Trophoblast cell (in vitro differentiated cells and primary cell): ENCODE results near the gene BAX.

Experiments used
- DNase-seq, 2 donors: peaks; one replicate each; pipeline ENCODE4 v3.0.0-alpha.2; 2016
- H2AFZ ChIP-seq: 2 replicates; pipeline ENCODE4 v1.6.1; 2013; ENCODE audit warnings: low read length, moderate library complexity, mild to moderate bottlenecking; ENCODE audit not compliant: insufficient read depth, poor library complexity
- H2AK5ac ChIP-seq: 2 replicates; pipeline ENCODE4 v1.6.1; 2013; ENCODE audit warnings: mild to moderate bottlenecking, low read length
- H2BK120ac ChIP-seq: 2 replicates; pipeline ENCODE4 v1.6.1; 2013; ENCODE audit warnings: low read length, mild to moderate bottlenecking, moderate library complexity; ENCODE audit not compliant: insufficient read depth, poor library complexity
- H2BK12ac ChIP-seq: 2 replicates; pipeline ENCODE4 v1.6.1; 2013; ENCODE audit warnings: mild to moderate bottlenecking, low read length, moderate library complexity
- H2BK5ac ChIP-seq: 2 replicates; pipeline ENCODE4 v1.6.1; 2013; ENCODE audit warnings: low read length, low read depth, moderate library complexity, mild to moderate bottlenecking; ENCODE audit not compliant: poor library complexity
- H3K14ac ChIP-seq: 2 replicates; pipeline ENCODE4 v1.6.1; 2013; ENCODE audit warnings: mild to moderate bottlenecking, low read length
- H3K18ac ChIP-seq: 2 replicates; pipeline ENCODE4 v1.6.1; 2013; ENCODE audit warnings: mild to moderate bottlenecking, low read length
- H3K23ac ChIP-seq: 2 replicates; pipeline ENCODE4 v1.6.1; 2013; ENCODE audit warnings: low read length
- H3K27ac ChIP-seq: 2 replicates; pipeline ENCODE4 v1.5.1; 2013; ENCODE audit warnings: low read depth, mild to moderate bottlenecking, inconsistent platforms, low read length, moderate library complexity
- H3K27me3 ChIP-seq: 2 replicates; pipeline ENCODE4 v1.6.1; 2013; ENCODE audit warnings: inconsistent platforms, mild to moderate bottlenecking, low read length, moderate library complexity; ENCODE audit not compliant: insufficient read depth
- H3K36me3 ChIP-seq, 2 experiments: 1 replicate in 1 of 2; 2 replicates in 1 of 2; pipeline ENCODE4 v1.6.1; 2013; ENCODE audit warnings: low read length in 2 of 2, mild to moderate bottlenecking in 2 of 2, moderate library complexity in 1 of 2; ENCODE audit not compliant: insufficient read depth in 2 of 2, control insufficient read depth in 1 of 2
- H3K4ac ChIP-seq: 2 replicates; pipeline ENCODE4 v1.6.1; 2013; ENCODE audit warnings: low read depth, mild to moderate bottlenecking, low read length, moderate library complexity
- H3K4me1 ChIP-seq, 2 experiments: 1 replicate in 1 of 2; 2 replicates in 1 of 2; pipeline ENCODE4 v1.6.1; 2013; ENCODE audit warnings: low read length in 2 of 2, mild to moderate bottlenecking in 2 of 2, moderate library complexity in 1 of 2; ENCODE audit not compliant: insufficient read depth in 2 of 2, control insufficient read depth in 1 of 2
- H3K4me2 ChIP-seq: 2 replicates; pipeline ENCODE4 v1.6.1; 2013; ENCODE audit warnings: inconsistent platforms, mild to moderate bottlenecking, low read length, moderate library complexity
- H3K4me3 ChIP-seq: 2 replicates; pipeline ENCODE4 v1.5.1; 2013; ENCODE audit warnings: mild to moderate bottlenecking, low read depth, low read length, inconsistent platforms
- H3K79me1 ChIP-seq: one replicate; pipeline ENCODE4 v1.6.1; 2013; ENCODE audit warnings: low read length
- H3K79me2 ChIP-seq: 2 replicates; pipeline ENCODE4 v1.6.1; 2013; ENCODE audit warnings: low read length, mild to moderate bottlenecking; ENCODE audit not compliant: control insufficient read depth, insufficient read depth, poor library complexity
- H3K9ac ChIP-seq: 2 replicates; pipeline ENCODE4 v1.6.1; 2013; ENCODE audit warnings: mild to moderate bottlenecking, low read length
- H3K9me3 ChIP-seq: 2 replicates; pipeline ENCODE4 v1.6.1; 2013; ENCODE audit warnings: low read depth, mild to moderate bottlenecking, control low read depth, inconsistent platforms, low read length; ENCODE audit not compliant: insufficient read depth
- H4K12ac ChIP-seq: 2 replicates; pipeline ENCODE4 v1.6.1; 2013; ENCODE audit warnings: low read depth, mild to moderate bottlenecking, low read length, moderate library complexity
- H4K8ac ChIP-seq: 2 replicates; pipeline ENCODE4 v1.6.1; 2013; ENCODE audit warnings: low read depth, mild to moderate bottlenecking, low read length, moderate library complexity
- H4K91ac ChIP-seq: one replicate; pipeline ENCODE4 v1.6.1; 2013; ENCODE audit warnings: low read depth, mild to moderate bottlenecking, low read length, moderate library complexity
- WGBS: extraction: QIAGEN DNeasy Blood & Tissue Kit; methylation state at CpG from one replicate; pipeline ENCODE4 v1.1.7; 2013; ENCODE audit warnings: missing lambda C conversion rate; ENCODE audit not compliant: insufficient read length, insufficient coverage; ENCODE audit errors: extremely low coverage; 5-methylcytosine and 5-hydroxymethylcytosine counted together

The BAX gene

DNA sequence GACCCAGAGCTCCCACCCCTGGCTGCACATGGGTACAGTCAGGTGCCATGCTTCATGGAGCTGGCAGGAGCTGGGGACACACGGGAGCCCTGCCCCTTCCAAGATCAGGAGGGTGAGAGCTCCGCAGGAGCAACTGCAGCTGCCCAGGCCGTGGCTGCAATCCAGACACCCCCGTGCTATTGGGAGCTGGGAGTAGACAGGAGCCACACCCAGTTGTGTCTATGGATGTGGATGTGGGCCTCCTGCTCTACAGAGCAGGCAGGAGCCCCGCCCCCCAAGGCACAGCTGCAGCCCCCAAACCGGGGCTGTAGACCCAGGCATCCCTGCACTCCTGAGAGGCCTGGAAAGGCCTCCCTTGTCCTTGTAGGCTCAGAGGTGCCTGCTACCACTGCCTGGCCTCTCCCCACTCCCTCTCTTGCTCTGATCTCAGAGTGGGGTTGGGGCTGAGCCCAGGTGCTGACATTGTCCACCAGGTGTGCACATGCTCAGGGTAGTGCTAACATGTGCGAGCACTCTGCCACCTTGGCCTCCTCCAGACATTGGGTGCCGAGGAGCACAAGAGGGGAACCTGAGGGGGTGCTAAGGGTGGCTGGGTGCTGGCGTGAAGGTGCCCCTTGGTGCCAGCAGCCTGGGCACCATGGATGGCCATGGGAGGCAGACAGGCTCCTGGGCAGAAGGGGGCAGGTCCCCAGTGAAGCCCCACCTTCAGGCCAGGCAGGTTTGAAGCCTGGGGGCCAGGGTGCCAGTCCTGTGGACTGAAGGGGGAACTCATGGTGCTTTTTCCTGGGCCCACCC lies 8.0 kb upstream of the BAX start:
- H3K36me3 ChIP-seq, result no peaks in the 10 kb centered on the region
- H3K9me3 ChIP-seq, result peaks cover 4% of the 10 kb centered on the region
- DNase-seq, result no peak
- H4K91ac ChIP-seq, result no peak overlapping the region
- H3K4me1 ChIP-seq, result peaks cover 4% of the 10 kb centered on the region in 2 experiments
- no peak overlapping the region for H2BK120ac ChIP-seq
- no peak overlapping the region for H4K12ac ChIP-seq
- no peaks in the 10 kb centered on the region for H3K79me2 ChIP-seq
- H3K18ac ChIP-seq, result no peak overlapping the region
- H4K8ac ChIP-seq, result no peak overlapping the region
- H3K27me3 ChIP-seq, result no peaks in the 10 kb centered on the region
- no peak overlapping the region for H3K23ac ChIP-seq
- peak overlapping the region; percentile 16 for H2AK5ac ChIP-seq
- H2BK5ac ChIP-seq, result no peak overlapping the region
- no peak overlapping the region for H3K9ac ChIP-seq
- no peak overlapping the region for H3K4me3 ChIP-seq
- H2BK12ac ChIP-seq, result peak overlapping the region; percentile 14
- WGBS, result no CpG with 5 or more reads among the region's 9 CpGs
- no peak overlapping the region for H3K4me2 ChIP-seq
- H2AFZ ChIP-seq, result no peak overlapping the region
- no peaks in the 10 kb centered on the region for H3K79me1 ChIP-seq
- no peak overlapping the region for H3K14ac ChIP-seq
- H3K27ac ChIP-seq, result no peak overlapping the region
- no peak overlapping the region for H3K4ac ChIP-seq

DNA sequence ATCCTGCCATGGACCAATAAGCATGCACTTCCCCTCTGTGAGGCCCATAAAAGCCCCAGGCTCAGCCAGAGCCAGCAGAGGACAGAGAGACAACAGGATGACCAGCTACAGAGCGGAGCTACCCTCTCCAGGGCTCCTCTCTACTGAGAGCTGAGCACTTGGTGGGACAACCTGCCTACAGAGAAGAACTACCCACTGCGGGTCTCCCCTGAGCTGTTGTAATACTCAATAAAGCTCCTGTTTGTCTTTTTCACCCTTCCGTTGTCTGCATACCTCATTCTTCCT lies 7.5 kb upstream of the BAX start:
- no peak overlapping the region for H2BK12ac ChIP-seq
- H4K8ac ChIP-seq, result no peak overlapping the region
- no peaks in the 10 kb centered on the region for H3K79me1 ChIP-seq
- no peaks in the 10 kb centered on the region for H3K27me3 ChIP-seq
- no peak overlapping the region for H4K12ac ChIP-seq
- H4K91ac ChIP-seq, result no peak overlapping the region
- no peak overlapping the region for H3K27ac ChIP-seq
- H3K9ac ChIP-seq, result no peak overlapping the region
- H3K4me2 ChIP-seq, result no peak overlapping the region
- H2AK5ac ChIP-seq, result no peak overlapping the region
- H2BK5ac ChIP-seq, result no peak overlapping the region
- peaks cover 4% of the 10 kb centered on the region for H3K9me3 ChIP-seq
- H2BK120ac ChIP-seq, result no peak overlapping the region
- no peak overlapping the region for H3K18ac ChIP-seq
- no peak overlapping the region for H3K23ac ChIP-seq
- H3K79me2 ChIP-seq, result no peaks in the 10 kb centered on the region
- peaks cover 4% of the 10 kb centered on the region in 2 experiments for H3K4me1 ChIP-seq
- no peak overlapping the region for H3K14ac ChIP-seq
- H3K36me3 ChIP-seq, result no peaks in the 10 kb centered on the region
- H3K4ac ChIP-seq, result no peak overlapping the region
- H2AFZ ChIP-seq, result no peak overlapping the region
- no peak for DNase-seq
- no peak overlapping the region for H3K4me3 ChIP-seq
- no CpG with 5 or more reads among the region's 3 CpGs for WGBS

DNA sequence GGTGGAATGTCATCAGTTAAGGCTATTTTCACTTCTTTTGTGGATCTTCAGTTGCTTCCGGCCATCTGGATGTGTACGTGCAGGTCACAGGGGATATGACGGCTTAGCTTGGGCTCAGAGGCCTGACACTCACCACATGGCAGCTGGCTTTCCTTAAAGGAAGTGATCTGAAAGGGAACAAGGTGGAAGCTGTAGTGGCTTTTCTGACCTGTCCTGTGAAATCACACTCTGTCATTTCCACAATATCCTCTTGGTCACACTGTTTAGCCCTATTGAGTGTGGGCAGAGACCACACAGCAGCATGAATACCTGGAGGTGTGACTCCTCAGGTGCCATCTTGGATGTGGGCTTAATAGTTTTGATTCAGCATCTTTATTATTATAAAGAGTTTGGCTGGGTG lies 4.5 kb upstream of the BAX start:
- H2AFZ ChIP-seq, result no peak overlapping the region
- peaks cover 5% of the 10 kb centered on the region for H3K79me2 ChIP-seq
- no peak overlapping the region for H4K91ac ChIP-seq
- H3K27ac ChIP-seq, result no peak overlapping the region
- no peak overlapping the region for H4K12ac ChIP-seq
- whole genome bisulfite sequencing, result no CpG with 5 or more reads among the region's 3 CpGs
- no peak overlapping the region for H2AK5ac ChIP-seq
- H3K9me3 ChIP-seq, result peaks cover 4% of the 10 kb centered on the region
- H3K4ac ChIP-seq, result no peak overlapping the region
- no peak overlapping the region for H3K4me3 ChIP-seq
- peak in 1 of 2 donors; percentile 31 for DNase-seq
- H4K8ac ChIP-seq, result no peak overlapping the region
- H3K14ac ChIP-seq, result no peak overlapping the region
- H3K36me3 ChIP-seq, result no peaks in the 10 kb centered on the region
- H3K4me2 ChIP-seq, result no peak overlapping the region
- H2BK12ac ChIP-seq, result no peak overlapping the region
- no peaks in the 10 kb centered on the region for H3K27me3 ChIP-seq
- no peak overlapping the region for H2BK5ac ChIP-seq
- H3K9ac ChIP-seq, result no peak overlapping the region
- H3K23ac ChIP-seq, result no peak overlapping the region
- H3K18ac ChIP-seq, result no peak overlapping the region
- peaks cover 4 to 7% of the 10 kb centered on the region in 2 experiments for H3K4me1 ChIP-seq
- H3K79me1 ChIP-seq, result peaks cover 8% of the 10 kb centered on the region
- no peak overlapping the region for H2BK120ac ChIP-seq

DNA sequence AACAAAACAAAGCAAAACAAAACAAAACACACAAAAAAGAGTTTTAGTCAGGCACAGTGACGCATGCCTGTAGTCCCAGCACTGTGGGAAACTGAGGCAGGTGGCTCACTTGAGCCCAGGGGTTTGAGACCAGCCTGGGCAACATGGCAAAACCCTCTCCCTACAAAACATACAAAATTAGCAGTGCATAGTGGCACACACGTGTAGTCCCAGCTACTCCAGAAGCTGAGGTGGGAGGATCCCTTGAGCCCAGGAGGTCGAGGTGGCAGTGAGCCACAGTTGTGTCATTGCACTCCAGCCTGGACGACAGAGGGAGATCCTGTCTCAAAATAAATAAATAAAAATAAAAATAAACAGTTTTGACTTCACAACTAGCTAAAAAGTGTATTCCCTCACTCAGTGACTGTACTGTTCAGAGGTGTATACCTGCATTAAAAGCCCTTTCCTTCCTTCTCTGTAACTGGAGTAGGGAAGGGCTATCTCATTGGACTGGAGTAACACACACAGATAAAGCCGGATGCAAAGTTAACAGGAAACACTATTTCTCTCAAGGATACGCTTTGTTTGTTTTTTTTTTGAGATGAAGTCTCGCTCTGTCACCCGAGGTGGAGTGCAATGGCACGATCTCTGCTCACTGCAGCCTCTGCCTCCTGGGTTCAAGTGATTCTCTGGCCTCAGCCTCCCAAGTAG lies 3.7 kb upstream of the BAX start:
- no peak for DNase-seq
- peaks cover 14% of the 10 kb centered on the region for H3K79me1 ChIP-seq
- WGBS, result no CpG with 5 or more reads among the region's 9 CpGs
- no peaks in the 10 kb centered on the region for H3K27me3 ChIP-seq
- H2BK12ac ChIP-seq, result no peak overlapping the region
- H3K36me3 ChIP-seq, result peaks cover 2 to 5% of the 10 kb centered on the region in 2 experiments
- no peak overlapping the region for H3K4me2 ChIP-seq
- no peak overlapping the region for H3K9ac ChIP-seq
- no peak overlapping the region for H3K14ac ChIP-seq
- peaks cover 12 to 15% of the 10 kb centered on the region in 2 experiments for H3K4me1 ChIP-seq
- H4K8ac ChIP-seq, result no peak overlapping the region
- H3K27ac ChIP-seq, result no peak overlapping the region
- H4K12ac ChIP-seq, result no peak overlapping the region
- H3K18ac ChIP-seq, result no peak overlapping the region
- H2AFZ ChIP-seq, result no peak overlapping the region
- peaks cover 11% of the 10 kb centered on the region for H3K79me2 ChIP-seq
- no peak overlapping the region for H3K4ac ChIP-seq
- H3K23ac ChIP-seq, result no peak overlapping the region
- H4K91ac ChIP-seq, result no peak overlapping the region
- no peak overlapping the region for H2AK5ac ChIP-seq
- no peak overlapping the region for H3K4me3 ChIP-seq
- peaks cover 4% of the 10 kb centered on the region for H3K9me3 ChIP-seq
- H2BK5ac ChIP-seq, result no peak overlapping the region
- H2BK120ac ChIP-seq, result no peak overlapping the region
